SK-N-SH treated with all-trans-retinoic acid at 6 μM for 48 hours (cell line): ENCODE results near the gene CEP131.

Source experiments
- ATAC-seq: fragments of 200-7000 bp; cut with Tn5 transposase; 3 replicates; pipeline ENCODE4 v1.9.1; 2020; ENCODE audit warnings: mild to moderate bottlenecking, moderate library complexity
- ARNTL ChIP-seq: fragments of 450-650 bp; formaldehyde crosslinking; IDR thresholded peaks from 2 replicates; pipeline ENCODE4 v1.5.0; 2020; ENCODE audit warnings: low read depth, mild to moderate bottlenecking, moderate library complexity, borderline replicate concordance
- CSDC2 ChIP-seq: fragments of 250-450 bp; sonication (Bioruptor Pico); IDR thresholded peaks from 2 replicates; pipeline ENCODE4 v1.5.0; 2020; ENCODE audit warnings: mild to moderate bottlenecking, moderate library complexity
- GLIS3 ChIP-seq: fragments of 250-450 bp; sonication (Bioruptor Pico); IDR thresholded peaks from 2 replicates; pipeline ENCODE4 v1.5.0; 2020; ENCODE audit warnings: mild to moderate bottlenecking, moderate library complexity
- ISL1 ChIP-seq: fragments of 250-450 bp; sonication (Bioruptor Pico); IDR thresholded peaks from 2 replicates; pipeline ENCODE4 v2.1.2; 2022; ENCODE audit warnings: mild to moderate bottlenecking, moderate library complexity
- OSR1 ChIP-seq: fragments of 250-450 bp; sonication (Bioruptor Pico); IDR thresholded peaks from 2 replicates; pipeline ENCODE4 v1.8.0; 2022; ENCODE audit warnings: moderate library complexity, mild to moderate bottlenecking, inconsistent platforms
- PPARA ChIP-seq: fragments of 250-450 bp; sonication (Bioruptor Pico); IDR thresholded peaks from 2 replicates; pipeline ENCODE4 v1.5.0; 2020; ENCODE audit warnings: mild to moderate bottlenecking, borderline replicate concordance
- RARB ChIP-seq: fragments of 250-450 bp; sonication (Bioruptor Pico); IDR thresholded peaks from 2 replicates; pipeline ENCODE4 v1.8.0; 2021; ENCODE audit warnings: mild to moderate bottlenecking, moderate library complexity
- SNAI2 ChIP-seq: fragments of 250-450 bp; sonication (Bioruptor Pico); IDR thresholded peaks from 2 replicates; pipeline ENCODE4 v1.5.0; 2020; ENCODE audit warnings: mild to moderate bottlenecking, moderate library complexity
- TCF4 ChIP-seq: fragments of 250-450 bp; sonication (Bioruptor Pico); IDR thresholded peaks from 2 replicates; pipeline ENCODE4 v1.8.0; 2021; ENCODE audit warnings: mild to moderate bottlenecking, moderate library complexity, borderline replicate concordance
- TOX ChIP-seq: fragments of 250-450 bp; sonication (Bioruptor Pico); IDR thresholded peaks from 2 replicates; pipeline ENCODE4 v1.8.0; 2021; ENCODE audit warnings: mild to moderate bottlenecking, moderate library complexity, borderline replicate concordance
- ZFP30 ChIP-seq: fragments of 450-650 bp; formaldehyde crosslinking; IDR thresholded peaks from 2 replicates; pipeline ENCODE4 v1.5.0; 2022; ENCODE audit warnings: mild to moderate bottlenecking, moderate library complexity
- ZNF70 ChIP-seq: fragments of 450-650 bp; formaldehyde crosslinking; IDR thresholded peaks from 2 replicates; pipeline ENCODE4 v1.5.0; 2020; ENCODE audit warnings: mild to moderate bottlenecking, moderate library complexity
- ZNF8 ChIP-seq: fragments of 450-650 bp; formaldehyde crosslinking; IDR thresholded peaks from 2 replicates; pipeline ENCODE4 v1.5.0; 2020; ENCODE audit warnings: mild to moderate bottlenecking, moderate library complexity
- TF ChIP-seq, protein P1 (sequence below): fragments of 250-450 bp; sonication (Bioruptor Pico); IDR thresholded peaks from 2 replicates; pipeline ENCODE4 v1.8.0; 2020; ENCODE audit warnings: mild to moderate bottlenecking, moderate library complexity, borderline replicate concordance
- TF ChIP-seq, protein P2 (sequence below): fragments of 250-450 bp; sonication (Bioruptor Pico); IDR thresholded peaks from 2 replicates; pipeline ENCODE4 v1.5.0; 2020; ENCODE audit warnings: mild to moderate bottlenecking, moderate library complexity
- TF ChIP-seq, protein P3 (sequence below): fragments of 250-450 bp; sonication (Bioruptor Pico); IDR thresholded peaks from 2 replicates; pipeline ENCODE4 v1.8.0; 2021; ENCODE audit warnings: low read depth, mild to moderate bottlenecking, moderate library complexity, borderline replicate concordance
- TF ChIP-seq, protein P4 (sequence below): fragments of 250-450 bp; sonication (Bioruptor Pico); IDR thresholded peaks from 2 replicates; pipeline ENCODE4 v1.5.1; 2021; ENCODE audit warnings: mild to moderate bottlenecking, moderate library complexity

The CEP131 gene

DNA sequence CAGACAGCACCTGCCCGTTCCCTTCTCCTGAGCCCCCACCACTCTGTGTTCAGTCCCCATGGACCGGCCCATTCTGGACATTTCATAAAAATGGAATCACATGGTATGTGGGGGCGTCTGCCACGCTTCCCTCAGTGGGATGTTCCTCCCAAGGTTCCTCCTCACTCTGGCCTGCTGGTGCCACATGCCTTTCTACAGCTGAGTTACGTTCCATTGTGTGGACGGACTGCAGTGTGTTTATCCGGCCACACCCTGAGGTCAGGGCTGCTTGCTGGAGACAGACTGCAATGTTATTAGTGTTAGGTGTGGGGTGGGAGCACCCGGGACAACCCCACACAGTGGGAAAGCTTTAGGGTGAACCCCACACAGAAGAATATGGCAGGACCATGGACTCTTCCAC is 50.8 kb downstream of the CEP131 start:
- no peak for ATAC-seq
- no peak for TF ChIP-seq TCF4 (CRISPR knock-in tag)
- no peak for TF ChIP-seq GLIS3 (CRISPR knock-in tag)
- TF ChIP-seq TOX (CRISPR knock-in tag): no peak
- TF ChIP-seq OSR1 (CRISPR knock-in tag): no peak
- TF ChIP-seq, protein P1, sequence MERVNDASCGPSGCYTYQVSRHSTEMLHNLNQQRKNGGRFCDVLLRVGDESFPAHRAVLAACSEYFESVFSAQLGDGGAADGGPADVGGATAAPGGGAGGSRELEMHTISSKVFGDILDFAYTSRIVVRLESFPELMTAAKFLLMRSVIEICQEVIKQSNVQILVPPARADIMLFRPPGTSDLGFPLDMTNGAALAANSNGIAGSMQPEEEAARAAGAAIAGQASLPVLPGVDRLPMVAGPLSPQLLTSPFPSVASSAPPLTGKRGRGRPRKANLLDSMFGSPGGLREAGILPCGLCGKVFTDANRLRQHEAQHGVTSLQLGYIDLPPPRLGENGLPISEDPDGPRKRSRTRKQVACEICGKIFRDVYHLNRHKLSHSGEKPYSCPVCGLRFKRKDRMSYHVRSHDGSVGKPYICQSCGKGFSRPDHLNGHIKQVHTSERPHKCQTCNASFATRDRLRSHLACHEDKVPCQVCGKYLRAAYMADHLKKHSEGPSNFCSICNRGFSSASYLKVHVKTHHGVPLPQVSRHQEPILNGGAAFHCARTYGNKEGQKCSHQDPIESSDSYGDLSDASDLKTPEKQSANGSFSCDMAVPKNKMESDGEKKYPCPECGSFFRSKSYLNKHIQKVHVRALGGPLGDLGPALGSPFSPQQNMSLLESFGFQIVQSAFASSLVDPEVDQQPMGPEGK (CRISPR knock-in tag): no peak
- TF ChIP-seq ZFP30: no peak
- TF ChIP-seq ZNF70: no peak
- TF ChIP-seq, protein P2, sequence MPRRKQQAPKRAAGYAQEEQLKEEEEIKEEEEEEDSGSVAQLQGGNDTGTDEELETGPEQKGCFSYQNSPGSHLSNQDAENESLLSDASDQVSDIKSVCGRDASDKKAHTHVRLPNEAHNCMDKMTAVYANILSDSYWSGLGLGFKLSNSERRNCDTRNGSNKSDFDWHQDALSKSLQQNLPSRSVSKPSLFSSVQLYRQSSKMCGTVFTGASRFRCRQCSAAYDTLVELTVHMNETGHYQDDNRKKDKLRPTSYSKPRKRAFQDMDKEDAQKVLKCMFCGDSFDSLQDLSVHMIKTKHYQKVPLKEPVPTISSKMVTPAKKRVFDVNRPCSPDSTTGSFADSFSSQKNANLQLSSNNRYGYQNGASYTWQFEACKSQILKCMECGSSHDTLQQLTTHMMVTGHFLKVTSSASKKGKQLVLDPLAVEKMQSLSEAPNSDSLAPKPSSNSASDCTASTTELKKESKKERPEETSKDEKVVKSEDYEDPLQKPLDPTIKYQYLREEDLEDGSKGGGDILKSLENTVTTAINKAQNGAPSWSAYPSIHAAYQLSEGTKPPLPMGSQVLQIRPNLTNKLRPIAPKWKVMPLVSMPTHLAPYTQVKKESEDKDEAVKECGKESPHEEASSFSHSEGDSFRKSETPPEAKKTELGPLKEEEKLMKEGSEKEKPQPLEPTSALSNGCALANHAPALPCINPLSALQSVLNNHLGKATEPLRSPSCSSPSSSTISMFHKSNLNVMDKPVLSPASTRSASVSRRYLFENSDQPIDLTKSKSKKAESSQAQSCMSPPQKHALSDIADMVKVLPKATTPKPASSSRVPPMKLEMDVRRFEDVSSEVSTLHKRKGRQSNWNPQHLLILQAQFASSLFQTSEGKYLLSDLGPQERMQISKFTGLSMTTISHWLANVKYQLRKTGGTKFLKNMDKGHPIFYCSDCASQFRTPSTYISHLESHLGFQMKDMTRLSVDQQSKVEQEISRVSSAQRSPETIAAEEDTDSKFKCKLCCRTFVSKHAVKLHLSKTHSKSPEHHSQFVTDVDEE (CRISPR knock-in tag): no peak
- no peak for TF ChIP-seq SNAI2 (CRISPR knock-in tag)
- TF ChIP-seq ARNTL (CRISPR knock-in tag): no peak
- no peak for TF ChIP-seq ZNF8 (CRISPR knock-in tag)
- TF ChIP-seq, protein P3, sequence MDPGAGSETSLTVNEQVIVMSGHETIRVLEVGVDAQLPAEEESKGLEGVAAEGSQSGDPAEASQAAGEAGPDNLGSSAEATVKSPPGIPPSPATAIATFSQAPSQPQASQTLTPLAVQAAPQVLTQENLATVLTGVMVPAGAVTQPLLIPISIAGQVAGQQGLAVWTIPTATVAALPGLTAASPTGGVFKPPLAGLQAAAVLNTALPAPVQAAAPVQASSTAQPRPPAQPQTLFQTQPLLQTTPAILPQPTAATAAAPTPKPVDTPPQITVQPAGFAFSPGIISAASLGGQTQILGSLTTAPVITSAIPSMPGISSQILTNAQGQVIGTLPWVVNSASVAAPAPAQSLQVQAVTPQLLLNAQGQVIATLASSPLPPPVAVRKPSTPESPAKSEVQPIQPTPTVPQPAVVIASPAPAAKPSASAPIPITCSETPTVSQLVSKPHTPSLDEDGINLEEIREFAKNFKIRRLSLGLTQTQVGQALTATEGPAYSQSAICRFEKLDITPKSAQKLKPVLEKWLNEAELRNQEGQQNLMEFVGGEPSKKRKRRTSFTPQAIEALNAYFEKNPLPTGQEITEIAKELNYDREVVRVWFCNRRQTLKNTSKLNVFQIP (CRISPR knock-in tag): no peak
- no peak for TF ChIP-seq RARB (CRISPR knock-in tag)
- TF ChIP-seq ISL1 (CRISPR knock-in tag): no peak
- TF ChIP-seq PPARA: no peak

DNA sequence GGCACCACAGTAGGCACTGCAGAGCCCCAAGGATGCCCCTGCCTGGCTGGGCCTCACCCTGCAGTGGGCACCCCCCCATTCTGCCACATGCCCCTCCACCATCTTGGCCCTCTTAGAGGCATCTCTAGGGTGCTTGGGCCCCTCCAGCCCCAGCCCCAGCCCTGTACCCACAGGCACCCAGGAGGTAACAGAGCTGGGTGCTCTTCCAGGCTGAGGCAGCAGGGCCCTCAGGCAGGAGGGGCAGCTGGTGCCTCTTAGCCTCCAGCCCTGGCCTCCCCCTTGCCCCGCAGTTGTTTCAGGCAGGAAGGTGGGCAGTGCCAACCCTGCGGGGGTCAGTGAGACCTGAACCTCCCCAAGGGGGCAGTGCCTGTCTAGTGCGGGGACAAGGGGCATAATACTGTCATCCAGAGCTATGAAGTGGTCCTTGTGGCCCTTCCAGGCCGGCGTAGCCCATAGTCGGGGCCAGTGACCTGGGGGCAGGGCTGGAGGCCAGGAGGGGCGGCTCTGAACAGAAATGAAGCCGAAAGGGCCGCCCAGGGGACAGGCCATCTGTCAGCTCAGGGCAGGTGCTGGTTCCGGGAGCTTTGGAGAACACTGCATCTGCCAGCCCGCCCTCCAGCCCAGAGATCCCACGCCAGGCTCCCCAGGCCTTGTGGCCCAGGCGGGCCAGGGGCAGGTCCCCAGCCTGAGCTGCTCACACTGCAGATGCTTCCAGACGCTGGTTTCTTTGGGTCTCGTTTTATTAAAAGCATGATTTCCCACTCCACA is 51.9 kb downstream of the CEP131 start:
- no peak for ATAC-seq
- TF ChIP-seq CSDC2 (CRISPR knock-in tag) (no peak), PPARA (no peak), ZNF8 (CRISPR knock-in tag) (no peak), ARNTL (CRISPR knock-in tag) (no peak), OSR1 (CRISPR knock-in tag) (no peak), GLIS3 (CRISPR knock-in tag) (no peak), TOX (CRISPR knock-in tag) (no peak)
- TF ChIP-seq, protein P3 (CRISPR knock-in tag): no peak
- TF ChIP-seq, protein P1 (CRISPR knock-in tag): no peak
- TF ChIP-seq, protein P4, sequence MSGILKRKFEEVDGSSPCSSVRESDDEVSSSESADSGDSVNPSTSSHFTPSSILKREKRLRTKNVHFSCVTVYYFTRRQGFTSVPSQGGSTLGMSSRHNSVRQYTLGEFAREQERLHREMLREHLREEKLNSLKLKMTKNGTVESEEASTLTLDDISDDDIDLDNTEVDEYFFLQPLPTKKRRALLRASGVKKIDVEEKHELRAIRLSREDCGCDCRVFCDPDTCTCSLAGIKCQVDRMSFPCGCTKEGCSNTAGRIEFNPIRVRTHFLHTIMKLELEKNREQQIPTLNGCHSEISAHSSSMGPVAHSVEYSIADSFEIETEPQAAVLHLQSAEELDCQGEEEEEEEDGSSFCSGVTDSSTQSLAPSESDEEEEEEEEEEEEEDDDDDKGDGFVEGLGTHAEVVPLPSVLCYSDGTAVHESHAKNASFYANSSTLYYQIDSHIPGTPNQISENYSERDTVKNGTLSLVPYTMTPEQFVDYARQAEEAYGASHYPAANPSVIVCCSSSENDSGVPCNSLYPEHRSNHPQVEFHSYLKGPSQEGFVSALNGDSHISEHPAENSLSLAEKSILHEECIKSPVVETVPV (CRISPR knock-in tag): no peak
